Measurements from ENCODE around the gene GJD4.
A peak's percentile ranks its signal among the peaks of the same experiment; 100 is the strongest.

Gene GJD4

GRCh38 chr10:35632027-35632426, 26.9 kb downstream of the GJD4 start:
- DNase-seq, result no peak

- DNase-seq, result no peak
Measured at GRCh38 chr10:35633006-35633980, 28.2 kb downstream of the GJD4 start.

GRCh38 chr10:35635576-35635975, 30.4 kb downstream of the GJD4 start:
- peak; percentile 41 for DNase-seq

GRCh38 chr10:35636956-35637355, 31.8 kb downstream of the GJD4 start:
- DNase-seq, result no peak

GRCh38 chr10:35637462-35637861, 32.3 kb downstream of the GJD4 start:
- no peak for DNase-seq

GRCh38 chr10:35638101-35638500, 33.0 kb downstream of the GJD4 start:
- no peak for DNase-seq

GRCh38 chr10:35639021-35639727, 34.0 kb downstream of the GJD4 start:
- no peak for DNase-seq

- DNase-seq, result no peak
Measured at GRCh38 chr10:35639728-35640401, 34.7 kb downstream of the GJD4 start.

GRCh38 chr10:35640474-35640873, 35.3 kb downstream of the GJD4 start:
- DNase-seq, result peak; percentile 54

GRCh38 chr10:35640951-35641675, 36.0 kb downstream of the GJD4 start:
- DNase-seq, result peak; percentile 56

- no peak for DNase-seq
Measured at GRCh38 chr10:35641676-35642034, 36.5 kb downstream of the GJD4 start.

- DNase-seq, result peak; percentile 81
Measured at GRCh38 chr10:35642035-35642792, 37.1 kb downstream of the GJD4 start, which contains the start of gene FZD8. Gene FZD8, minus strand, starts transcription at chr10:35642296. Its CDS starts 867 bp downstream, at chr10:35641429.

- no peak for DNase-seq
Measured at GRCh38 chr10:35642793-35643114, 37.6 kb downstream of the GJD4 start.

GRCh38 chr10:35643151-35644049, 38.3 kb downstream of the GJD4 start:
- peak; percentile 29 for DNase-seq

- DNase-seq, result no peak
Measured at GRCh38 chr10:35644050-35644950, 39.2 kb downstream of the GJD4 start.

- DNase-seq, result no peak
Measured at GRCh38 chr10:35650894-35651293, 45.8 kb downstream of the GJD4 start.

GRCh38 chr10:35652824-35653223, 47.7 kb downstream of the GJD4 start:
- DNase-seq, result no peak

GRCh38 chr10:35657621-35658020, 52.5 kb downstream of the GJD4 start:
- no peak for DNase-seq

Data from stimulated activated CD8-positive, alpha-beta memory T cell treated with anti-CD3 and anti-CD28 coated beads, Interleukin-4, amount 100 ng/mL, for 48 hours (primary cell).